Fibroblast of lung (primary cell): Measurements from ENCODE around the gene GYG1. TPM values are rescaled to one million over a fixed set of nuclear protein-coding genes. Genes with fewer than 3 reads are reported as not detected.

Source experiments
- DNase-seq, 2 donors: peaks; one replicate each; pipeline versions ENCODE4 v3.0.0 to v3.0.0-alpha.2; 2010; ENCODE audit warnings: low read depth in 2 of 2
- H2AFZ ChIP-seq: 2 replicates; pipeline ENCODE4 v1.5.1; 2012; ENCODE audit warnings: low read length, control low read depth, inconsistent platforms
- H3K27ac ChIP-seq: 2 replicates; pipeline ENCODE4 v1.5.1; 2011; ENCODE audit warnings: low read length, control low read depth; ENCODE audit not compliant: insufficient read depth
- H3K27me3 ChIP-seq: 2 replicates; pipeline ENCODE4 v1.5.1; 2011; ENCODE audit warnings: mild to moderate bottlenecking, low read length; ENCODE audit not compliant: control insufficient read depth, insufficient read depth
- H3K36me3 ChIP-seq: 2 replicates; pipeline ENCODE4 v1.5.1; 2011; ENCODE audit warnings: low read length; ENCODE audit not compliant: control insufficient read depth, insufficient read depth
- H3K4me1 ChIP-seq: 2 replicates; pipeline ENCODE4 v1.5.1; 2011; ENCODE audit warnings: low read length; ENCODE audit not compliant: control insufficient read depth, insufficient read depth; ENCODE audit errors: extremely low read depth
- H3K4me2 ChIP-seq: 2 replicates; pipeline ENCODE4 v1.5.1; 2011; ENCODE audit warnings: low read length, control low read depth; ENCODE audit not compliant: insufficient read depth; ENCODE audit errors: extremely low read depth
- H3K4me3 ChIP-seq, 4 experiments: fragments of 200-600 bp in 1 of 4; sonication (generic) in 1 of 4; replicated peaks in 1 of 4; 2 replicates each; pipeline ENCODE4 v1.5.1; 2011 to 2016; ENCODE audit warnings: low read length in 4 of 4, low read depth in 3 of 4, mild to moderate bottlenecking in 3 of 4, control low read depth in 2 of 4, inconsistent platforms in 1 of 4, mixed read lengths in 1 of 4; ENCODE audit not compliant: insufficient read depth in 1 of 4; ENCODE audit errors: control extremely low read depth in 1 of 4
- H3K79me2 ChIP-seq: 2 replicates; pipeline ENCODE4 v1.5.1; 2012; ENCODE audit warnings: mild to moderate bottlenecking, low read length, inconsistent platforms; ENCODE audit not compliant: control insufficient read depth, insufficient read depth
- H3K9ac ChIP-seq: 2 replicates; pipeline ENCODE4 v1.5.1; 2011; ENCODE audit warnings: mild to moderate bottlenecking, low read length, control low read depth; ENCODE audit not compliant: insufficient read depth
- H3K9me3 ChIP-seq: 2 replicates; pipeline ENCODE4 v1.5.1; 2012; ENCODE audit warnings: low read depth, low read length; ENCODE audit not compliant: control insufficient read depth, insufficient read depth
- H4K20me1 ChIP-seq: 2 replicates; pipeline ENCODE4 v1.5.1; 2011; ENCODE audit warnings: low read length; ENCODE audit not compliant: control insufficient read depth, insufficient read depth; ENCODE audit errors: extremely low read depth
- EZH2 ChIP-seq: IDR thresholded peaks from 2 replicates; pipeline ENCODE4 v1.5.1; 2012; ENCODE audit warnings: low read length, control low read depth, mild to moderate bottlenecking; ENCODE audit errors: missing control alignments
- polyA plus RNA-seq, 2 donors: library from polyadenylated mRNA; depleted of rRNA in 1 of 2; stranded (reverse) in 1 of 2; unstranded in 1 of 2; fragments of >200 nt; gene quantifications; 2 replicates each; pipeline ENCODE4 v1.2.1, GENCODE V29; 2011 to 2012; ENCODE audit warnings: missing spikeins in 1 of 2
- total RNA-seq: library from RNA; depleted of rRNA; stranded (reverse); fragments of >200 nt; gene quantifications from 2 replicates; pipeline ENCODE4 v1.2.1, GENCODE V29; 2014
- TF ChIP-seq, protein P1 (sequence below), 2 donors: IDR thresholded peaks in 1 of 2; conservative IDR thresholded peaks in 1 of 2; 1 replicate in 1 of 2; 2 replicates in 1 of 2; pipeline ENCODE4 v1.5.1; 2011 to 2012; ENCODE audit warnings: low read length in 2 of 2, control low read depth in 1 of 2, inconsistent platforms in 1 of 2, low read depth in 1 of 2, mild to moderate bottlenecking in 1 of 2

Gene GYG1
- total and polyA plus RNA-seq, 2 donors (not counting 1 experiment from before 2014, with no cell fraction given), result 71.5 to 224 TPM

- Histone ChIP-seq H3K4me1 (peaks cover 2% of the 10 kb centered on the region), H2AFZ (no peak overlapping the region), H4K20me1 (no peaks in the 10 kb centered on the region), H3K4me3 (no peak overlapping the region), H3K27me3 (no peaks in the 10 kb centered on the region), H3K79me2 (no peaks in the 10 kb centered on the region), H3K9ac (no peak overlapping the region), H3K36me3 (no peaks in the 10 kb centered on the region), H3K27ac (no peak overlapping the region), H3K4me2 (no peak overlapping the region), H3K9me3 (no peaks in the 10 kb centered on the region)
- TF ChIP-seq EZH2, result no peak
- TF ChIP-seq, protein P1, sequence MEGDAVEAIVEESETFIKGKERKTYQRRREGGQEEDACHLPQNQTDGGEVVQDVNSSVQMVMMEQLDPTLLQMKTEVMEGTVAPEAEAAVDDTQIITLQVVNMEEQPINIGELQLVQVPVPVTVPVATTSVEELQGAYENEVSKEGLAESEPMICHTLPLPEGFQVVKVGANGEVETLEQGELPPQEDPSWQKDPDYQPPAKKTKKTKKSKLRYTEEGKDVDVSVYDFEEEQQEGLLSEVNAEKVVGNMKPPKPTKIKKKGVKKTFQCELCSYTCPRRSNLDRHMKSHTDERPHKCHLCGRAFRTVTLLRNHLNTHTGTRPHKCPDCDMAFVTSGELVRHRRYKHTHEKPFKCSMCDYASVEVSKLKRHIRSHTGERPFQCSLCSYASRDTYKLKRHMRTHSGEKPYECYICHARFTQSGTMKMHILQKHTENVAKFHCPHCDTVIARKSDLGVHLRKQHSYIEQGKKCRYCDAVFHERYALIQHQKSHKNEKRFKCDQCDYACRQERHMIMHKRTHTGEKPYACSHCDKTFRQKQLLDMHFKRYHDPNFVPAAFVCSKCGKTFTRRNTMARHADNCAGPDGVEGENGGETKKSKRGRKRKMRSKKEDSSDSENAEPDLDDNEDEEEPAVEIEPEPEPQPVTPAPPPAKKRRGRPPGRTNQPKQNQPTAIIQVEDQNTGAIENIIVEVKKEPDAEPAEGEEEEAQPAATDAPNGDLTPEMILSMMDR (conservative IDR thresholded peaks at IDR 0.05 in 1 of 2, IDR thresholded peaks at IDR 0.05 in 1 of 2; ENCODE audit: low read depth in 1 of 2, low read length in 2 of 2), result no peak
- no peak for DNase-seq
These were observed 32.6 kb downstream of the GYG1 start for GRCh38 chr3:149023951-149024350.

DNA sequence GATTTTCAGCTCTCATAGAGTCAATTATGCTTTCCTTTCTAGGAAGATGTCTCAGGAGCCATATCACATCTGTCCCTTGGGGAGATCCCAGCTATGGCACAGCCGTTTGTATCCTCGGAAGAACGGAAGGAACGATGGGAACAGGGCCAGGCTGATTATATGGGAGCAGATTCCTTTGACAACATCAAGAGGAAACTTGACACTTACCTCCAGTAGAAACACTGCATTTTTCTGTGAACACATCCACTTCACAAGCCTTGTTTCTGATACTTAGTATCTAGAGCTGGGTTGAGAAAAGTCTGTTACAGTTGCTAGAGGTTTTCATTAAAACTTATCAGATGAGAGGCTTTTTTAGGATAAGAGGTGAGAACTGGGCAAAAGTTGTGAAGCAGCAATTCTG is 35.4 kb downstream of the GYG1 start:
- no peak overlapping the region for H3K4me2 ChIP-seq
- peaks cover 2% of the 10 kb centered on the region for H3K36me3 ChIP-seq
- H3K4me3 ChIP-seq, result no peak overlapping the region
- no peak overlapping the region for H2AFZ ChIP-seq
- no peaks in the 10 kb centered on the region for H4K20me1 ChIP-seq
- no peak overlapping the region for H3K9ac ChIP-seq
- no peaks in the 10 kb centered on the region for H3K9me3 ChIP-seq
- peaks cover 2% of the 10 kb centered on the region for H3K4me1 ChIP-seq
- no peaks in the 10 kb centered on the region for H3K79me2 ChIP-seq
- no peak overlapping the region for H3K27ac ChIP-seq
- H3K27me3 ChIP-seq, result no peaks in the 10 kb centered on the region
- DNase-seq, result peak in 1 of 2 donors; percentile 23
- TF ChIP-seq, protein P1 (conservative IDR thresholded peaks at IDR 0.05 in 1 of 2, IDR thresholded peaks at IDR 0.05 in 1 of 2; ENCODE audit: low read depth in 1 of 2, low read length in 2 of 2), result no peak
- TF ChIP-seq EZH2, result no peak

- no peak overlapping the region for H2AFZ ChIP-seq
- peaks cover 2% of the 10 kb centered on the region for H3K4me1 ChIP-seq
- peaks cover 2% of the 10 kb centered on the region for H3K36me3 ChIP-seq
- H3K4me2 ChIP-seq, result no peak overlapping the region
- no peak overlapping the region for H3K9ac ChIP-seq
- H3K79me2 ChIP-seq, result no peaks in the 10 kb centered on the region
- H3K4me3 ChIP-seq, result no peak overlapping the region
- DNase-seq, result no peak
- H4K20me1 ChIP-seq, result no peaks in the 10 kb centered on the region
- TF ChIP-seq, protein P1 (conservative IDR thresholded peaks at IDR 0.05 in 1 of 2, IDR thresholded peaks at IDR 0.05 in 1 of 2; ENCODE audit: low read depth in 1 of 2, low read length in 2 of 2), result no peak
- TF ChIP-seq EZH2, result no peak
- H3K27me3 ChIP-seq, result no peaks in the 10 kb centered on the region
- H3K9me3 ChIP-seq, result no peaks in the 10 kb centered on the region
- H3K27ac ChIP-seq, result no peak overlapping the region
These were observed 39.8 kb downstream of the GYG1 start for GRCh38 chr3:149031096-149031495.
